HG02798 (cell line): Measurements from ENCODE around the gene MAML3.

Experiments
- ATAC-seq: cut with Tn5 transposase; IDR thresholded peaks from one replicate; pipeline ENCODE4 v1.9.1; 2021; ENCODE audit warnings: mild to moderate bottlenecking; ENCODE audit not compliant: unreplicated experiment, poor library complexity

MAML3 gene

GRCh38 chr4:139854668-139855403, 299.1 kb downstream of the MAML3 start:
- no peak for ATAC-seq

DNA sequence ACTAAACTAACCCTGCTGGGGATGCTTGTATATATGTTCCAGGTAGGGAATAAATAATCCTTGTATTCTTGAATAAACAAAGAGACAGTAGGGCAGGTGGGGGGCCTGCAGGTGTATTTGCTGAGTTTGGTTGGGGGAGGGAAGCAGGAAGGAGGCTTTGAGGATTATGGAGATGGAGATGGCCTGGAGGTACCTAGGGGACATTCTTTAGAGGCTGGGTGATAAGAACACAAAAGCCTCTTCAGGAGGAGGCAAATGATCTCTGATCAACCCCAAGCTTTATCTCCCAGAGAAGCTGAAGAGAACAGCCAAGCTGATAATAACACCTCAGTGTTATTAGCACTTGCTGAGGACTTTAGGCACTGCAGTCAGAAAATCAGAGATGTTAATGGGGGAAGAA, 300.7 kb downstream of the MAML3 start:
- no peak for ATAC-seq

DNA sequence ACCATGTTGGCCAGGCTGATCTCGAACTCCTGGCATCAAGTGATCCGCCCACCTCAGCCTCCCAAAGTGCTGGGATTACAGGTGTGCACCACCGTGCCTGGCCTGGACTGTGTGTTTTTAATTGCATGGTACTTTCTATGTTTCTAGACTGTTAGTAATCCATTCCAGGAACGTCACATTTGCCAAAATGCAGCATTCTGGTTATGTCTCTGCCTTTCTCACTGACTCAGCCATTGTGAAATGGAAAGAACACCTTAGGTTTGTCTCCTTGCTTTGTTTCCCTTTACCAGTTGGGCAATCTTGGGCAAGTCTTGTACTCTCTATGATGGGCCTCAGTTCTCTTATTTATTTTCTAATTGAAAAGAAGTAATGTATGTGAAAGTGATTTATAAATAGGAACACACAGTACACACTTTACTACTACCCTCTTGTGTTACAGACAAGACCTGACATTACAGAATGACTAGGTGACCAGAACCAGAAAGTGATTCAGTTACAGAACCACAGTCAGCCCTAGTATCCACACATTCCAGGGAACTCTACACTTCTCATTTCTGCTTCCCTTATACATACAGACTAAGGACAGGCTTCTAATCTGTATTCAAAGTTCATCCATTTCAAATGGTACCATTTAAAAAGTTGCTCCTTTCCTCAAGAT, 301.2 kb downstream of the MAML3 start:
- no peak for ATAC-seq

DNA sequence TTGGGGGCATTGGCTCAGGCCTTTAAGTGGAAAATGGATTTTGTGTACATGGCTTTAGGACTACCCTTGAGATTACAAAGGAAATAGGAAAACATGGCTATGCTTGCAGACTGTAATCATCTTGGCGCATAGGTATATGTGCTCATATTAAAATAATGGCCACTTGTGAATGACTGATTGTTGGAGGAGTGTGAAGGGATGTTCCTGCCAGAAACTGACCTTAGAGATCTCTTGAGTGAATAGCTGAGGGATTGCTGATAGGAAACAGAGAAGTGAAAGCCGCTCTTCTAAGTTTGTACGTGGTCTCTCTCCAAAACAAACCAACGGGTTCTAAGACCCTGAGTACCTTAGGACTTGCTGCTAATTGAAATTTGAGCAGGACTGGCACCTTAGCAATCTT, 302.3 kb downstream of the MAML3 start:
- ATAC-seq = no peak

DNA sequence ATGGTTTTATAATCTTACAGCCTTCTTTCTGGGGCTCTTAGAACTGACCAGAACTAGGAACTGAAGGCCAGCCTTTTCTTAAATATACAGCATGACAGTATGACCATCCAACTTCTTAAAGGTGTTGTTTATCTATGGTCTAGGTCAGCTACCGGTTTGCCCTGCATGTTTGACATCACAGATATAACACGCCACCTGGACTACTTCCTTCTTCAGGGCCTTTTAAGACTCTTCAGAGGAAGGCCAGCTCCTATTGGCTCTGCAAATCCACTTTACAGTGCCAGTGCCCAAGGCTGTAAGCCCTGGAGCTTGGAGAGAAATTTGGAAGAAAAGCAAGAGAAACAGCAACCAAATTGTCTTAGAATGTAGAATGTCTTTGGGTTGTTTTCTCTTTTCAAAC, 302.9 kb downstream of the MAML3 start:
- ATAC-seq = no peak

- ATAC-seq = no peak
Observed at GRCh38 chr4:139849219-139849618, 304.8 kb downstream of the MAML3 start.

- no peak for ATAC-seq
Observed at GRCh38 chr4:139848028-139848427, 306.0 kb downstream of the MAML3 start.

- ATAC-seq = no peak
Observed at GRCh38 chr4:139847602-139848001, 306.4 kb downstream of the MAML3 start.

DNA sequence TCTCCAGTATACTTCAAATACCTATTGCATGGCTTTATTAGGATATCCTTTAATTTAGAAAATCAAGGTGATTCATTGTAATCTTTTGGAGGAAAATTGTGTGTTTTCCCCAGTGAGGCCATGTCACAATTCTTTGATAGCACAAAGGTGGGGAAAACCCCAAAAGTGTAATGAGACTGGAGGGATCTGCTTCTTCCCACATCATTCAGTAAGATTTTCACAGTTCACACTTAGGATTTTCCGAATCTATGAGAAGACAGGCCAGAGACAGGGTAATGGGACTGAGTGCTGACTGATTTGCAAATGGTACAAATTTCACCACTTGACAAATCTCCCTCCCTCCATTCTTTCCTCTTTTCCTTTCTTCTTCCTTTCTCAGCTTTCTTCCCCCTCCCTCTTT, 307.2 kb downstream of the MAML3 start:
- no peak for ATAC-seq

- no peak for ATAC-seq
Observed at GRCh38 chr4:139845453-139846093, 308.4 kb downstream of the MAML3 start.

- no peak for ATAC-seq
Observed at GRCh38 chr4:139844459-139845036, 309.4 kb downstream of the MAML3 start.

DNA sequence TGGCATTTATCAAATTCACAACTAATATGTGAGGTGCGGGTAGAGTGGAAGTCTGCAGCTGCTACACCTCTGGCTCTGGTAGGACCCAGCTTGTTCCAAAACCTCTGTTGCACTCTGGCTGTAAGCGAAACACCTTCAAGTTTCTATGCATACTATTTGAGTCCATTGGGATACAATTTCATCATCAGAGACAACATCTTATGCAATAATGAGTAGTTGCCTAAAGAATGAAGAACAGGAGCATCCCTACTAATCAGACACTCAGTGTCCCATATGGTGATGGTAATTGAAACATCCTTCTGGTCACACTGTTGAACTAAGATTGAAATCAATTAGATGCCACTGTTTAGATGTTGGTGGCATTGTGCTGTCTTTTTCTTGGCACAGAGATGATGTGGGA, 309.9 kb downstream of the MAML3 start:
- no peak for ATAC-seq

GRCh38 chr4:139843641-139844040, 310.3 kb downstream of the MAML3 start:
- no peak for ATAC-seq

DNA sequence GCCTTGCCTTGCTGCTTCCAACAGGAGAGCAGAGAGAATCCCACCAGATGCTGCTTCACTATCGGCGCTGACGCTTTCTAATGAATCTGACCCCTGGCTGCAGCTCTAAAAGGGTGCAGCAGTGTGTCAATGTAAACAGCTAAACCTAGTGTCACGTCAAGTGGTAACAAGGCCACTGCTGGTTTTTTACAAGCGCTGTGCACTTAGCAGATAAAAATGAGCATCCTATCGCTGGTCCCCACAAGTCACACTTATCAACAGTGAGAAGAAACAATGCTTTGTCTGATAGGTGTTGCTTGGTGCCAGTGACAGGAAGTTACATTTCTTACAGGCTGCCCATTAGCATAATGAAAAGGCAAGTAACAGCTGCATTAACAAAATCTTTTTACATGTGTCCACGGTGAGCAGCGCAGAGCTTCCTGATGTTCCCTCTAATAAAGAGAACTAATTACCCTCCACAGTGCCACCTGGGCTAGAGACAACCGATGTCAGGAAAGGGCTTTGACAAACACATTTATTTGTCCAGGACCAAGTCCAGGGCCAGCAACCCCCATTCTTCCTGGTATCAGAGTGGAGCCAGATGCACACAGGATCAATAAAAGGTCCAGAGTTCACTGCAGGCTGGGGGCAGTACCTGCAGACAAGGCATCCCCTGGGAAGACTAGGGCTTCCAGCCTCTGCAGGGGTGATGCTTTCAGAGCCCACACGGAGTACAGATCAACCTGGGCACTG, 312.4 kb downstream of the MAML3 start:
- no peak for ATAC-seq

- no peak for ATAC-seq
Observed at GRCh38 chr4:139840773-139841172, 313.2 kb downstream of the MAML3 start.

DNA sequence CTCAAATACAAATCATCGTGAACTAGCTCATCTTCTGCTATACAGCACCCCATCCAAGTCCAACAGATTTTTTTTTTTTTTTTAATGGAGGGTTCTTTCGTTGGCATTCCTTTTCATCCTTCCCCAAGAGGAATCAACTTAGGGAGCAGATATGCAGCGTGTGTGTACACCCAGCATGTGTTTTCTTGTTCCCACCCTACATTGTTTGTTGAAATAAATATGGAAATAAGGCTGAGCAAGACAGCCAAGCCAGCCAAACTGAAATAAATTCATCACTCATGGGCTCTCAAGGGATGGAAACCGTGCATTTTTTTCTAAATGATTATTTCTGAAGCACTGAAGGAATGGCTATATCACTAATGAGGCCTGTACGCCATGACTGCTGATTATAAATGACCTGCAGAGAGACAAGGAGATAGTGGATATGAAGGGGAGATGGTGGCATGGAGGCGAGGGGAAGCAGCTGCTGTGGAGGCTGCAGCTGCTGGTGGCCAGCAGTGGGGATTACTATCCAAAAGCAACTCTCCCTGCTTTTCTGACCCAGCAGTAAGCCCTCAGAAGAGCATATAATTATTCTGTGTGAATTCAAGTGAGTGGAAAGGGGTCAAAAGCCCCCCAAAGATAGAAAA, 314.5 kb downstream of the MAML3 start:
- no peak for ATAC-seq

DNA sequence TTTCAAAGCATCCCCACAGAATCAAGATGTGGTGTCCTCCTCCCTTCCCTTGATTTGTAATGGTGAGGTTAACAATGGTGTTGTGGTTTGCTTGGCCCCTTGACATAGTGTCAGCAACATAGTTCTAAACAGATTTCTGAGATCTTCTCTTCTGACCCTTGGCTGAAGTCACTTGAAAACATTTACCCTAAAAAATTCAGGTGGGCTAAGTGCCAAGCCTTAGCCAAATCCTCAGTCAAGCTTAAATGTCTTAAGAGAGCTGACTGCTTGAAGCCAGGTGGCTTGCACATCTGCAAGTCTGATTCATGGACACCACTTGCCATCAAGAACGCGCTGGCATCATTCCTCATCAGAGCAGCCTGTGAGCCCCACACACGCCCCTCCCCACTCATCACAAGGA, 315.2 kb downstream of the MAML3 start:
- no peak for ATAC-seq

- no peak for ATAC-seq
Observed at GRCh38 chr4:139834981-139835391, 319.0 kb downstream of the MAML3 start.

- no peak for ATAC-seq
Observed at GRCh38 chr4:139834226-139834662, 319.7 kb downstream of the MAML3 start.
